ENCODE results near the gene BEGAIN.

BEGAIN gene

DNA sequence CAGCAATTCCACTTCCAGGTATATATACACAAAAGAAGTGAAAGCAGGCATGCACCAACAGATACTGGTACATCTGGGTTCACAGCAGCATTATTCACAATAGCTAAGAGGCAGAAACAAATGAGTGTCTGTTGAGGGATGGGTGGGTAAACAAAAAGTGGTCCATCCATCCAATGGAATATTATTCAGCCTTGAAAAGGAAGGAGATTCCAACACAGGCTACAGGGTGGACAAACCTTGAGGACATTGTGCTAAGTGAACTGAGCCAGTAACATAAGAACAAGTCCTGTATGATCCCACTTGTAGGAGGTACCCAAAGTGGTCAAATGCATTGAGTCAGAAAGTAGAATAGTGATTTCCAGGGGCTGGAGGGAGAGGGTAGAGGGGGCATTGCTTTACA lies 27.6 kb upstream of the BEGAIN start:
- H3K4me1 ChIP-seq (ENCODE audit: insufficient read depth, low read length), result no peaks in the 10 kb centered on the region; the same call in 1 of the 2 replicates
- H3K9ac ChIP-seq (ENCODE audit: low read depth, low read length), result no peak overlapping the region
- H3K4me3 ChIP-seq (ENCODE audit: low read length), result no peak overlapping the region
- H3K9me3 ChIP-seq (ENCODE audit: insufficient read depth, low read depth, low read length), result no peaks in the 10 kb centered on the region
- H3K27me3 ChIP-seq (ENCODE audit: insufficient read depth, low read length), result no peaks in the 10 kb centered on the region
- H3K36me3 ChIP-seq (ENCODE audit: insufficient read depth, low read length), result no peaks in the 10 kb centered on the region
- no peak overlapping the region for H3K27ac ChIP-seq (ENCODE audit: low read depth, low read length)

DNA sequence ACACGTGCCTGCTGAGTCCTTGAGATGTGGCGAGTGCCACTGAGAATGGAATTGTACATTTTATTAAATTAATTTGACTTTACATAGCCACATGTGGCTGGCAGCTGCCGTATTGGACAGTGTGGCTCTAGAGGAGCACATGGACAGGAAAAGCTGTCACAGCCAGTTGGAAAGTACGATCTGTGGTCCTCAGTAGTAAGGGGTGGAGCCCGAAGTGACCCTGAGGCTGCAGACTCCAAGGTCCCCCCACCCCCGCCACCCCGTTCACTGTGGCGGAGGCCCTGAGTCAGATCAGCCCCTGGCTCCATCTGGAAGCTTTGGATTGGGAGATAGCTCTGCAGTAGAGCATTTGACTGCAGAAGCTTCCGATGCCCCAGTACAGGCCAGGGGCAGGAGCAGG lies 25.8 kb upstream of the BEGAIN start:
- H3K4me1 ChIP-seq (ENCODE audit: insufficient read depth, low read length), result no peaks in the 10 kb centered on the region
- WGBS, result 85% methylated on average over 8 of the region's 9 CpGs
- H3K9ac ChIP-seq (ENCODE audit: low read depth, low read length), result no peak overlapping the region
- no peak overlapping the region for H3K27ac ChIP-seq (ENCODE audit: low read depth, low read length)
- no peaks in the 10 kb centered on the region for H3K9me3 ChIP-seq (ENCODE audit: insufficient read depth, low read depth, low read length)
- H3K27me3 ChIP-seq (ENCODE audit: insufficient read depth, low read length), result no peaks in the 10 kb centered on the region
- H3K36me3 ChIP-seq (ENCODE audit: insufficient read depth, low read length), result no peaks in the 10 kb centered on the region
- no peak overlapping the region for H3K4me3 ChIP-seq (ENCODE audit: low read length)

DNA sequence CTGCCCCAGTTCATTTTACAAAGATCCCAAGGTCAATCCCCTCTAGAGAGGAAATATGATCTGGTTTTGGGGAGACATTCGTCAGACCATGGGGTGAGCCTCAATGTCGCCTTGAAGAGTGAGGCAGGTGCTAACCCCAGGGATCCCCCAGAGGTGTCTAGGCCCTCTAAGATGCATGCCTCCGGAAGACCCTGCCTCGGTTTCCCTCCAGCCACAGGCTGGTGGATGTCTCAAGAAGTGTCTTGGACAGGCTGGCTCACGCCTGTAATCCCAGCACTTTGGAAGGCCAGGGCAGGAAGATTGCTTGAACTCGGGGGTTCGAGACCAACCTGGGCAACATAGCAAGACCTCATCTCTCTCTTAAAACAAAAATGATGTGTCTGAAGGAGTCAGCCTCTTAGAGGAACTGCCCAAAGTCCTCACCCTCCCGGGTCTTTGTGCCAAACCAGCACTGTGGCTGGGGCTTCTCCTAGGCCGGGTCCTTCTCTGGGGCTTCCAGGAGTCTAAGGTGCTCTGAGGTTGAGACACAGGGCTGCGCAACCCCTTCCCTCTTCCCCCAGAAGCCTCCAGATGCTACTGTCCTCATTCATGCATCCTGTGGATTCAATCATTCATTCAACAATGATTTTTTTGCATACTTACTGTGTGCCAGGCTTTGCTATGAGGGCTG lies 24.7 kb upstream of the BEGAIN start:
- no peak overlapping the region for H3K27ac ChIP-seq (ENCODE audit: low read depth, low read length)
- no peaks in the 10 kb centered on the region for H3K27me3 ChIP-seq (ENCODE audit: insufficient read depth, low read length)
- no peak overlapping the region for H3K9ac ChIP-seq (ENCODE audit: low read depth, low read length)
- no peaks in the 10 kb centered on the region for H3K36me3 ChIP-seq (ENCODE audit: insufficient read depth, low read length)
- H3K4me1 ChIP-seq (ENCODE audit: insufficient read depth, low read length), result no peaks in the 10 kb centered on the region
- no peak overlapping the region for H3K4me3 ChIP-seq (ENCODE audit: low read length)
- no peaks in the 10 kb centered on the region for H3K9me3 ChIP-seq (ENCODE audit: insufficient read depth, low read depth, low read length)
- 93% methylated on average over 10 of the region's 10 CpGs for WGBS

DNA sequence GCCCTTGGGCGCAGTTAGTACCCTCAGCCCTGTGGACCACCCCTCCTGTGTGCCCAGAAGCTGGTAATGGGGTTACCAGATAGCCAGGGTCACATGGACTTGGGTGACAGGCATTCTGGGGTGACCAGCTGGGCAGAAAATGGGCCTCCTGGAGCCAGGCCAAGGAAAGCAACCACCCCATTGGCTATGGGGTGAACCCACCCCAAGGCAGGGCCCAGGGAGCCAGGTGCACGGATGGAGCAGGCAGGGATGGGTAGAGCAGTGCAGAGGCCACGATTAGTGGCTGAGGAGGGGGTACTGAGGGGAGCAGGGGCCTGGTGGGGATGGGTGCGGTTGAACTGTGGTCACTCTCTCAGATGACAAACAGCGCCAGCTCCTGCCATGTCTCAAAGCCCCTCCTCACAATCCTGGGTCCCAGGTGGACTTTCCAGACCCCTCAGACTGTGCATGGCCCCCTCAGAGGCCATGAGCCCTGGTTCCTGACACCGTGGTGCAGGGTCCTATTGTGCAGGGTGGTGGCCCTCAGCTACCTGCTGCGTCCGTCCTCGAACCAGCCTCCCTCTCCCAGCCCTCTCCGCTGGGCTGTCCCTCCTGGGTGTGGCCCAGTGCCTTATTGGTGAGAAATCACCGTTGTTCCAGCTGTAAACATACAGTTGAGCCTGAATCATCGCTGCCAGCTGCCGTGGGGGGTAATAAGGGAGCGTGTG lies 23.4 kb upstream of the BEGAIN start:
- H3K27ac ChIP-seq (ENCODE audit: low read depth, low read length), result no peak overlapping the region
- H3K9ac ChIP-seq (ENCODE audit: low read depth, low read length), result no peak overlapping the region
- H3K4me1 ChIP-seq (ENCODE audit: insufficient read depth, low read length), result peaks cover 4% of the 10 kb centered on the region; the same call in 1 of the 2 replicates
- no peak overlapping the region for H3K4me3 ChIP-seq (ENCODE audit: low read length)
- no peaks in the 10 kb centered on the region for H3K27me3 ChIP-seq (ENCODE audit: insufficient read depth, low read length)
- 84% methylated on average over 14 of the region's 14 CpGs for WGBS
- H3K36me3 ChIP-seq (ENCODE audit: insufficient read depth, low read length), result no peaks in the 10 kb centered on the region
- H3K9me3 ChIP-seq (ENCODE audit: insufficient read depth, low read depth, low read length), result no peaks in the 10 kb centered on the region

DNA sequence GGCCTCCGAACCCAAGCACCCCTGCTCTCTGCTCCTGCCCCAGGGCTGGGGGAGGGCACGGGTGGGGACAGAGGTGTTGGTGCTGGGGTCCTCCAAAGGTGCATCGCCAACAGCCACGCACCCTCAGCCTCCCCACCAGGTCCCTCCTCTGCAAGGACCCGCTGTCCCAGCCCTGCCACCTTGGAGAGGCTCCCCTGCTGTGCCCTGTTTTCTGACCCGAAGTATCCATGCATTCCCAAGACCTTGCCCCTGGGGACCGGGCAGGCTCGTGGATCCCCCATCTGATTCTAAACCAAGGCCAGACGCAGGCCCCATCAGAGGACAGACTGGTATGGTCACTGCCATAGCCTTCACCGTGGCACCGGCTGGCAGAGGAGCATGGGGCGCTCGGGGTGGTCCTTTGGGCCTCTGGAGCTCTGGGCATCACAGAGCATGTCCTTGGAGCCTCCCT lies 22.7 kb upstream of the BEGAIN start:
- H3K4me3 ChIP-seq (ENCODE audit: low read length), result no peak overlapping the region
- H3K27me3 ChIP-seq (ENCODE audit: insufficient read depth, low read length), result no peaks in the 10 kb centered on the region
- no peak overlapping the region for H3K9ac ChIP-seq (ENCODE audit: low read depth, low read length)
- no peaks in the 10 kb centered on the region for H3K9me3 ChIP-seq (ENCODE audit: insufficient read depth, low read depth, low read length)
- no peak overlapping the region for H3K27ac ChIP-seq (ENCODE audit: low read depth, low read length)
- 92% methylated on average over 13 of the region's 13 CpGs for WGBS
- H3K36me3 ChIP-seq (ENCODE audit: insufficient read depth, low read length), result no peaks in the 10 kb centered on the region
- peaks cover 6% of the 10 kb centered on the region; the same call in 1 of the 2 replicates for H3K4me1 ChIP-seq (ENCODE audit: insufficient read depth, low read length)

DNA sequence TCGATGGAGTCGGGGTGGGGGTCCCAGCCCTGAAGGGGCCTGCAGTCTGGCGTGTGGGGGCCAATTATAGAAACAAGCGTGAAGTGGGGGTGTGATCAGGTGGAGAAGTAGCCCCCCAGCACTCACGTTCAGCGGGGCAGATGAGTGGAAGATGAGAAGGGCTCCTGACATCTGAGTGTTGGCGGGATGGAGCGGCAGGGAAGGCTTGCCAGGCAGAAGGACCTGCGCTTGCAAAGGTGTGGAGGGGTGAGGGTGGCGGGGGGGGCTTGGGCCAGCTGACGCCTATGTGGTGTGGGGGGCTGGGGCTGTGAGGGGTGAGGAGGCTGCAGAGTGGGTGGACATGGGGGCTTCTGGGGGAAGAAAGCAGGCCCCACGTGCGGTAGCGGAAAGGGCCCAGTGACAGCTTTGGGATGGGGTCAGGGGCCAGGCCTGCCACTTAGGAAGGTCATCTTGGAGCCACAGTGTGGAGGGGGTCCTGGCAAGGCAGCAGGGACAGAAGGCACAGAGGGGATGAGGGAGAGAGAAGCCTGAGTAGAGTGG lies 22.2 kb upstream of the BEGAIN start:
- H3K9me3 ChIP-seq (ENCODE audit: insufficient read depth, low read depth, low read length), result no peaks in the 10 kb centered on the region
- no peaks in the 10 kb centered on the region for H3K36me3 ChIP-seq (ENCODE audit: insufficient read depth, low read length)
- no peak overlapping the region for H3K9ac ChIP-seq (ENCODE audit: low read depth, low read length)
- H3K4me3 ChIP-seq (ENCODE audit: low read length), result no peak overlapping the region
- H3K4me1 ChIP-seq (ENCODE audit: insufficient read depth, low read length), result peaks cover 6% of the 10 kb centered on the region; the same call in 1 of the 2 replicates
- H3K27me3 ChIP-seq (ENCODE audit: insufficient read depth, low read length), result no peaks in the 10 kb centered on the region; the same call in 1 of the 2 replicates
- H3K27ac ChIP-seq (ENCODE audit: low read depth, low read length), result no peak overlapping the region
- 93% methylated on average over 14 of the region's 14 CpGs for WGBS

DNA sequence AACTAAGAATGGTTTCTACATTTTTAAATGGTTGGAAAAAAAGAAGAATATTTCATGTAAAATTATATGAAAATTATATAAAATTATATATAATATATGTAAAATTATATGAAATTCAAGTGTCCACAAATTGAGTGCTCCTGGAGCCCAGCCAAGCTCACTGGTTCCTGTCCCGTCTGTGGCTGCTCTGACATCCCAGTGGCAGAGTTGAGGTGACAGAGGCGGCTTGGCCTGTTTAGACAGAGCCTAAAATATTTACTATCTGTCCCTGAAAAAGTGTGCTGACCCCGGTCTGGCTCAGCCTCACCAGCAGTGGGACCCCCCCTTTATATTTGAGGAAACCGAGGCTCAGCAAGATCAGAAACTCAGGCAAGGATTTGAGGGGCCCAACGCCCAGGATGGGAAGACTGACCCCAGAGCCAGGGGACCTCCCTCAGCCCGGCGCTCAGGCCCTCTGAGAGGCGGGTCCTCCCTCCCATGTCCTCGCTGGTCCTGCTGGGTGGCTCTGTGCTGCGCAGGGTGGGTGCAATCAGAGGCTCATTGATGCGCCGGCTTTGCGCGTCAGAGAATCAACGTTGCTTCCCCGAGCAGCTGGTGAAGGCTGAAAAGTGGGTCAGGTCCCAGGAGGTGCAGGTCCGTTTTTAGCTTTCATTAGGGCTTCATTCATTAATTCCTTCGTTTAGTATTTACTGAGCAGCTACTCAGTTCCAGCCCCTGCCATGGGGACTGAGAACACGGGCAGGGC lies 21.5 kb upstream of the BEGAIN start:
- WGBS, result 92% methylated on average over 19 of the region's 19 CpGs
- Histone ChIP-seq H3K4me1 (ENCODE audit: insufficient read depth, low read length) (peaks cover 6% of the 10 kb centered on the region; the same call in 1 of the 2 replicates), H3K36me3 (ENCODE audit: insufficient read depth, low read length) (no peaks in the 10 kb centered on the region), H3K27ac (ENCODE audit: low read depth, low read length) (no peak overlapping the region), H3K4me3 (ENCODE audit: low read length) (no peak overlapping the region), H3K9ac (ENCODE audit: low read depth, low read length) (no peak overlapping the region), H3K27me3 (ENCODE audit: insufficient read depth, low read length) (no peaks in the 10 kb centered on the region; the same call in 1 of the 2 replicates), H3K9me3 (ENCODE audit: insufficient read depth, low read depth, low read length) (no peaks in the 10 kb centered on the region)

DNA sequence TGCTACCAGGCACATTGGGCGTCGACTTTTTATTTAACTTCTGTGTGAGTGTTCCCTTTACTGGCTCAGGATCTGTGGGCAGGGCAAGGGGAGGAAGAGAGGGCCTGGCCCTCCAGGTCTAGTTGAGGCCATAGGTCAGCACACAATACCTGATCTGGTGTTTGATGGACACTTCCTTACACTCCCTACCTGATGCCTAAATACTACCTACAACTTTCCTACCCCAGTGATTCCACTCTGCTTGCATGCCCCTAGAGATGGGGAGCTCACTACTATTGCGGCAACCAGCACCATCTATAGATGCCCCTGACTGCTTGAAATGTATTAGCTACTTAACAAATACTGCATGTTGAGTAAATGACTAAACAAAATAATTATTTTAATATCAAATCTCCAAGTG lies 20.8 kb upstream of the BEGAIN start:
- H3K27ac ChIP-seq (ENCODE audit: low read depth, low read length), result no peak overlapping the region
- no peak overlapping the region for H3K9ac ChIP-seq (ENCODE audit: low read depth, low read length)
- H3K36me3 ChIP-seq (ENCODE audit: insufficient read depth, low read length), result no peaks in the 10 kb centered on the region
- H3K9me3 ChIP-seq (ENCODE audit: insufficient read depth, low read depth, low read length), result no peaks in the 10 kb centered on the region
- H3K4me3 ChIP-seq (ENCODE audit: low read length), result no peak overlapping the region
- no peaks in the 10 kb centered on the region; the same call in 1 of the 2 replicates for H3K27me3 ChIP-seq (ENCODE audit: insufficient read depth, low read length)
- H3K4me1 ChIP-seq (ENCODE audit: insufficient read depth, low read length), result peaks cover 6% of the 10 kb centered on the region; the same call in 1 of the 2 replicates
- WGBS, result 90% methylated on average over 3 of the region's 3 CpGs

DNA sequence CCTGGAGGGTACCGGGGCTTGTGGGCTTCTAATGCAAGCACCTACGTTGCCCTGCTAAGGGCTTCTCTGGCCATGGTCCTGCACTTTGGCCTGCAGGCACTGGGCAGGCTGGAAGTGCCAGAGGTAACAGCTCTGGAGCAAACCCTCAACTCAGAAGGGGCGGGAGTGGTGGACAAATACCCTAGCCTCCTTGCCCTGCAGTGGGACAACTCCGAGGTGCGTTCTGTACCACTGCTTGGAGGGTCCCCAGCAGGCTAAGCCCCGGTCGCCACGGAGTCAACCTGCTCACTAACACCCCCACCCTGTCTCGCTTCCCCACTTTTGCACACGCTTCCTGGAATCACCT lies 20.4 kb upstream of the BEGAIN start:
- Histone ChIP-seq H3K27me3 (ENCODE audit: insufficient read depth, low read length) (no peaks in the 10 kb centered on the region; the same call in 1 of the 2 replicates), H3K9me3 (ENCODE audit: insufficient read depth, low read depth, low read length) (no peaks in the 10 kb centered on the region), H3K9ac (ENCODE audit: low read depth, low read length) (no peak overlapping the region), H3K4me1 (ENCODE audit: insufficient read depth, low read length) (peaks cover 6% of the 10 kb centered on the region; the same call in 1 of the 2 replicates), H3K36me3 (ENCODE audit: insufficient read depth, low read length) (no peaks in the 10 kb centered on the region), H3K27ac (ENCODE audit: low read depth, low read length) (no peak overlapping the region), H3K4me3 (ENCODE audit: low read length) (no peak overlapping the region)
- WGBS, result 95% methylated on average over 10 of the region's 10 CpGs

DNA sequence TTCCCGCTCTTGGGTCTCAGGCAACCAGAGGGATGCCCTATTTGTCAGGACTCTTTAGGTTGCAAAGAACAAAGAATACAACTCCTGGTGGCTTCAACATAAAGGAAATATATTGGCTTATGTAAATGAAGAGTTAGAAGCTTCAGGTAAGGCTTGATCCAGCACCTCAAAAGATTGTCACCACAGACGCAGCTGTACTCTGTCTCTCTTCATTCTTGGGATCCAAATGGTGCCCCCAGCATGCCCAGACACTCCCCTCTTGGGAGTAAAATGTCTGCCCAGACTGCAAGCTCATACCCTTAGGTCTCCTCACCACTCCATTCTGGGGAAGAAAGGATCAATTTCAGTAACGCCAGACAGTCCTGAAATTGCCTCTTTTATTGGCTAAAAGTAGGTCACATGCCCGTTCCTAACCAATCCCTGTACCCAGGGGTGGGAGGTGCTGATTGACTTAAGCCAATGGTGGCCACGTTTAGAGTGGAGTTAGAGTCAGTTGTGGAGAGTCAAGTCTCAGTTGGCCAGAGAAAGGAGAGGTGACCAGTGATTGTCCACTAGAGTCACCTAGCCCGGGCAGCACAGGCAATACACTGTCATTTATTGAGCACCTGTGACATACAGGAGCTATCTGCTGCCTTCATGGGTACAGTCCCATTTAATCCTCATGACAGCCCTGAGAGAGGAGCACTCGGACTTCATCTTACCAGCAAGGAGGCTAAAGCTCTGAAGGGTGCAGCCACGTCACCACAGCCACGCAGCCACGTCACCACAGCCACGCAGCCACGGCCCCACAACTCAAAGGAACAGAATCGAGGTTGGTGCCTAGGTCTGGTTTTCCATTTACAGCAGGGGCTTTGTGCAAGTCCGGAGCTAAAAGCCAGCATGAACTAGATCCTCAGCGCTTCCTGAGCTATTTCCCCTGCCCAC lies 19.7 kb upstream of the BEGAIN start:
- WGBS, result 93% methylated on average over 15 of the region's 15 CpGs
- H3K9ac ChIP-seq (ENCODE audit: low read depth, low read length), result no peak overlapping the region
- no peaks in the 10 kb centered on the region; the same call in 1 of the 2 replicates for H3K27me3 ChIP-seq (ENCODE audit: insufficient read depth, low read length)

More for the DNA sequence above, 19.7 kb upstream of the BEGAIN start:
- Histone ChIP-seq H3K27ac (ENCODE audit: low read depth, low read length) (no peak overlapping the region), H3K4me3 (ENCODE audit: low read length) (no peak overlapping the region), H3K4me1 (ENCODE audit: insufficient read depth, low read length) (peaks cover 6% of the 10 kb centered on the region; the same call in 1 of the 2 replicates), H3K36me3 (ENCODE audit: insufficient read depth, low read length) (no peaks in the 10 kb centered on the region), H3K9me3 (ENCODE audit: insufficient read depth, low read depth, low read length) (0 out of 2 replicates have a peak, but pooled peaks cover under 1% of the 10 kb centered on the region)

Measured in HUES64 (cell line).